ENCODE measurements around the gene SEC22A. TPM values are rescaled to one million over a fixed set of nuclear protein-coding genes. Genes with fewer than 3 reads are reported as not detected.

The SEC22A gene
- total and polyA plus RNA-seq, 2 of the 8 experiments (the other 6 are each of a cell fraction or from before 2014, with no cell fraction given), result 10.6 to 17.1 TPM

GRCh38 chr3:123272547-123272946, 70.8 kb downstream of the SEC22A start:
- 0 out of 7 replicates have a peak, but pooled peaks cover 0 to 7% (median 0%) of the 10 kb centered on the region in 4 experiments for H3K4me1 ChIP-seq (replicated peaks in 1 of 4; ENCODE audit: control insufficient read depth in 3 of 4, insufficient read depth in 4 of 4, low read length in 3 of 4)
- H3K23me2 ChIP-seq (ENCODE audit: low read depth, low read length), result no peaks in the 10 kb centered on the region; the same call in 1 of the 2 replicates
- no peak overlapping the region for H2BK12ac ChIP-seq (ENCODE audit: low read depth, low read length)
- ChIA-PET CTCF (ENCODE audit: partially characterized antibody) (interaction anchor here (0.8 to 1.6 kb wide), 6 partner anchors 7 to 178 kb away, joined by 3 to 6 read pairs (median 4); no protein-coding TSS in a partner anchor), POLR2A (ENCODE audit: partially characterized antibody) (no interaction called here)
- no peak overlapping the region for H3K23ac ChIP-seq (ENCODE audit: insufficient read length)
- H3K14ac ChIP-seq (ENCODE audit: insufficient read length), result no peak overlapping the region
- no peak overlapping the region for H2AK5ac ChIP-seq (ENCODE audit: low read depth, low read length)
- no peak overlapping the region for H3K9ac ChIP-seq (replicated peaks in 1 of 4; ENCODE audit: extremely low read depth in 1 of 4, low read depth in 3 of 4, low read length in 3 of 4)
- no peaks in the 10 kb centered on the region for H3K9me3 ChIP-seq (ENCODE audit: insufficient read depth in 2 of 2, low read depth in 1 of 2, low read length in 1 of 2)
- H3K56ac ChIP-seq (replicated peaks; ENCODE audit: insufficient read length, low read depth, low read length), result no peak overlapping the region
- no peak overlapping the region for H2BK120ac ChIP-seq (replicated peaks; ENCODE audit: low read depth, low read length)
- 81% methylated on average over 2 of the region's 2 CpGs; no CpG with 5 or more reads in 1 of the 2 experiments for WGBS, 2 experiments (ENCODE audit: extremely low coverage in 1 of 2, insufficient coverage in 1 of 2, insufficient read length in 1 of 2, insufficient replicate concordance in 2 of 2, low coverage in 1 of 2, low lambda C conversion rate in 2 of 2, missing lambda C conversion rate in 1 of 2)
- no peaks in the 10 kb centered on the region; a peak in 1 of 8 replicates for H3K36me3 ChIP-seq (ENCODE audit: control insufficient read depth in 2 of 4, insufficient read depth in 4 of 4, low read length in 3 of 4)
- H3K27me3 ChIP-seq (replicated peaks in 1 of 4; ENCODE audit: control insufficient read depth in 3 of 4, extremely low read depth in 1 of 4, insufficient read depth in 3 of 4, low read length in 3 of 4), result no peaks in the 10 kb centered on the region
- H4K91ac ChIP-seq (replicated peaks; ENCODE audit: insufficient read length, low read length), result no peak overlapping the region
- no peak overlapping the region for H4K8ac ChIP-seq (ENCODE audit: extremely low read depth, insufficient read depth, low read length)
- TF ChIP-seq POLR2A (IDR thresholded peaks at IDR 0.05; ENCODE audit: control extremely low read depth in 1 of 2, low read depth in 2 of 2, low read length in 2 of 2) (no peak), RNF2 (IDR thresholded peaks at IDR 0.05; ENCODE audit: borderline replicate concordance, low read depth, low read length, missing control alignments, poor library complexity, severe bottlenecking) (no peak), JUN (IDR thresholded peaks at IDR 0.05; ENCODE audit: low read depth, low read length) (no peak), SUZ12 (IDR thresholded peaks at IDR 0.05; ENCODE audit: low read length) (no peak), CTBP2 (IDR thresholded peaks at IDR 0.05; ENCODE audit: borderline replicate concordance, insufficient read depth, insufficient read length, low read length) (no peak)
- H2AFZ ChIP-seq (ENCODE audit: low read length), result no peak overlapping the region
- no peaks in the 10 kb centered on the region for H3K79me1 ChIP-seq (ENCODE audit: low read depth, low read length)
- DNase-seq (ENCODE audit: low read depth in 1 of 2, low spot score in 2 of 2) (peak in 1 of 2 experiments; percentile 40), FAIRE-seq (no peak)
- H3K18ac ChIP-seq (ENCODE audit: extremely low read depth, low read length), result no peak overlapping the region
- no peak overlapping the region for H3K4me3 ChIP-seq (ENCODE audit: extremely low read depth in 1 of 4, insufficient read depth in 2 of 4, low read depth in 3 of 4, low read length in 4 of 4)
- H3K79me2 ChIP-seq (ENCODE audit: control insufficient read depth in 1 of 2, insufficient read depth in 2 of 2, low read length in 2 of 2), result no peaks in the 10 kb centered on the region
- H3K27ac ChIP-seq (ENCODE audit: low read depth, low read length), result no peak overlapping the region
- H2BK20ac ChIP-seq (ENCODE audit: low read length), result no peak overlapping the region
- H3K4ac ChIP-seq (replicated peaks; ENCODE audit: insufficient read length, low read depth, low read length), result no peak overlapping the region
- no peaks in the 10 kb centered on the region for H4K20me1 ChIP-seq (replicated peaks in 1 of 2; ENCODE audit: control insufficient read depth in 1 of 2, insufficient read depth in 2 of 2, low read length in 2 of 2)
- no peak overlapping the region for H4K5ac ChIP-seq (ENCODE audit: insufficient read length, low read depth, low read length)
- H2BK15ac ChIP-seq (ENCODE audit: low read length), result no peak overlapping the region
- H3K4me2 ChIP-seq (ENCODE audit: insufficient read depth in 1 of 2, low read depth in 2 of 2, low read length in 2 of 2), result no peak overlapping the region
- no peak overlapping the region for H2BK5ac ChIP-seq (ENCODE audit: low read depth, low read length)
